GM19395 (cell line): Measurements from ENCODE around the gene MFSD12.
"Not testable (repeated sequence)": the region's sequence is repeated elsewhere in the genome, so short reads cannot be mapped to it uniquely, and the experiment has no call there.

Experiments
- ATAC-seq: cut with Tn5 transposase; IDR thresholded peaks from one replicate; pipeline ENCODE4 v1.9.1; 2021; ENCODE audit warnings: mild to moderate bottlenecking, moderate library complexity; ENCODE audit not compliant: unreplicated experiment

MFSD12 gene

GRCh38 chr19:3538965-3539755 lies 18.2 kb downstream of the MFSD12 start, which contains the start of gene TEKTIP1:
TEKTIP1 (plus strand) TSS chr19:3539174; CDS start chr19:3539178, 4 bp downstream.
- ATAC-seq = no peak

GRCh38 chr19:3538258-3538929 lies 19.0 kb downstream of the MFSD12 start:
- ATAC-seq = no peak

GRCh38 chr19:3537438-3538240 lies 19.7 kb downstream of the MFSD12 start:
- no peak for ATAC-seq

GRCh38 chr19:3537101-3537437 lies 20.3 kb downstream of the MFSD12 start:
- no peak for ATAC-seq

GRCh38 chr19:3536429-3537100 lies 20.8 kb downstream of the MFSD12 start:
- no peak for ATAC-seq

- ATAC-seq = no peak
These were observed 21.4 kb downstream of the MFSD12 start for GRCh38 chr19:3535981-3536380.

- no peak for ATAC-seq
These were observed 21.8 kb downstream of the MFSD12 start for GRCh38 chr19:3535563-3535965.

- ATAC-seq = no peak
These were observed 22.2 kb downstream of the MFSD12 start for GRCh38 chr19:3535235-3535535.

- ATAC-seq = no peak
These were observed 22.8 kb downstream of the MFSD12 start for GRCh38 chr19:3534375-3535234.

- ATAC-seq = no peak
These were observed 23.7 kb downstream of the MFSD12 start for GRCh38 chr19:3533563-3534216.

GRCh38 chr19:3533033-3533432 lies 24.4 kb downstream of the MFSD12 start:
- ATAC-seq = no peak

- ATAC-seq = no peak
These were observed 25.1 kb downstream of the MFSD12 start for GRCh38 chr19:3532154-3532786.

- no peak for ATAC-seq
These were observed 25.7 kb downstream of the MFSD12 start for GRCh38 chr19:3531716-3532115.

GRCh38 chr19:3530389-3530788 lies 27.0 kb downstream of the MFSD12 start:
- ATAC-seq = no peak

GRCh38 chr19:3529299-3529698 lies 28.1 kb downstream of the MFSD12 start:
- not testable (repeated sequence) for ATAC-seq

- ATAC-seq = no peak
These were observed 28.7 kb downstream of the MFSD12 start for GRCh38 chr19:3528539-3529211.

- ATAC-seq = no peak
These were observed 29.3 kb downstream of the MFSD12 start for GRCh38 chr19:3528080-3528479.

GRCh38 chr19:3527238-3527910 lies 30.0 kb downstream of the MFSD12 start:
- ATAC-seq = no peak
